K562 (cell line): ENCODE measurements around the gene RNU2-63P. TPM values are rescaled to one million over a fixed set of nuclear protein-coding genes. Genes with fewer than 3 reads are reported as not detected.

Source experiments
- ATF7 ChIP-seq: fragments of 450-650 bp; IDR thresholded peaks from 2 replicates; pipeline ENCODE4 v1.7.1; 2014; ENCODE audit warnings: mild to moderate bottlenecking, moderate library complexity
- CCNT2 ChIP-seq: IDR thresholded peaks from 2 replicates; pipeline ENCODE4 v1.6.1; 2011; ENCODE audit warnings: borderline replicate concordance, low read depth, mild to moderate bottlenecking, moderate library complexity, mixed read lengths, low read length; ENCODE audit not compliant: insufficient read length; ENCODE audit errors: extremely low read depth
- CREB3 ChIP-seq: fragments of 450-650 bp; conservative IDR thresholded peaks from 2 replicates; pipeline ENCODE4 v1.6.1; 2016; ENCODE audit warnings: missing genetic modification characterization, low read depth, mild to moderate bottlenecking, missing compliant biosample characterization, moderate library complexity
- ETV1 ChIP-seq: fragments of 450-650 bp; conservative IDR thresholded peaks from 2 replicates; pipeline ENCODE4 v1.6.1; 2016; ENCODE audit warnings: missing genetic modification characterization, control low read depth, low read depth, missing compliant biosample characterization
- GTF2F1 ChIP-seq: IDR thresholded peaks from 2 replicates; pipeline ENCODE4 v1.6.1; 2011; ENCODE audit warnings: low read depth, low read length, improper control_type of control experiment
- HNRNPLL ChIP-seq: fragments of 200-400 bp; formaldehyde crosslinking; IDR thresholded peaks from 2 replicates; pipeline ENCODE4 v1.6.1; 2017; ENCODE audit warnings: low read length, low read depth, mild to moderate bottlenecking; ENCODE audit not compliant: poor library complexity, severe bottlenecking
- KAT7 ChIP-seq: sonication (generic); formaldehyde crosslinking; IDR thresholded peaks from 2 replicates; pipeline ENCODE4 v1.8.0; 2022; ENCODE audit warnings: missing genetic modification reagents, mild to moderate bottlenecking, borderline replicate concordance
- MBD2 ChIP-seq: sonication (generic); IDR thresholded peaks from 2 replicates; pipeline ENCODE4 v1.6.1; 2016; ENCODE audit warnings: low read depth, borderline replicate concordance
- NBN ChIP-seq: fragments of 450-650 bp; IDR thresholded peaks from 2 replicates; pipeline ENCODE4 v1.6.1; 2016; ENCODE audit warnings: low read depth, mild to moderate bottlenecking
- NFE2L1 ChIP-seq: fragments of 450-650 bp; IDR thresholded peaks from 2 replicates; pipeline ENCODE4 v1.6.1; 2016; ENCODE audit warnings: missing genetic modification characterization, low read depth, mild to moderate bottlenecking, missing compliant biosample characterization, moderate library complexity, borderline replicate concordance
- PHF8 ChIP-seq: fragments of 200-600 bp; sonication (generic); IDR thresholded peaks from 2 replicates; pipeline ENCODE4 v1.6.1; 2012; ENCODE audit warnings: mixed run types, mild to moderate bottlenecking, inconsistent platforms, low read length, moderate library complexity, borderline replicate concordance
- POLR2AphosphoS5 ChIP-seq: IDR thresholded peaks from 2 replicates; pipeline ENCODE4 v1.6.1; 2011; ENCODE audit warnings: mild to moderate bottlenecking, low read depth, low read length, moderate library complexity; ENCODE audit not compliant: control insufficient read depth, insufficient read depth
- POLR3G ChIP-seq: IDR thresholded peaks from 2 replicates; pipeline ENCODE4 v1.6.1; 2011; ENCODE audit not compliant: insufficient read length, insufficient replicate concordance; ENCODE audit errors: extremely low read depth
- RBBP5 ChIP-seq: fragments of 200-600 bp; sonication (generic); IDR thresholded peaks from 2 replicates; pipeline ENCODE4 v1.6.1; 2012; ENCODE audit warnings: borderline replicate concordance, mild to moderate bottlenecking, low read length, control low read depth, inconsistent platforms; ENCODE audit not compliant: insufficient read depth, poor library complexity, severe bottlenecking
- RBM14 ChIP-seq: fragments of 200-400 bp; formaldehyde crosslinking; IDR thresholded peaks from 2 replicates; pipeline ENCODE4 v1.6.1; 2018; ENCODE audit warnings: low read depth, mild to moderate bottlenecking, low read length, moderate library complexity, borderline replicate concordance; ENCODE audit not compliant: insufficient read depth
- SIN3A ChIP-seq, 2 experiments: fragments of 150-350 bp in 1 of 2; IDR thresholded peaks; 2 replicates each; pipeline ENCODE4 v1.6.1; 2011 to 2016; ENCODE audit warnings: borderline replicate concordance in 2 of 2, low read depth in 2 of 2, low read length in 2 of 2, mild to moderate bottlenecking in 2 of 2, moderate library complexity in 2 of 2; ENCODE audit not compliant: control insufficient read depth in 1 of 2
- TAF1 ChIP-seq: IDR thresholded peaks from 2 replicates; pipeline ENCODE4 v1.6.1; 2011; ENCODE audit warnings: mild to moderate bottlenecking, low read length, moderate library complexity; ENCODE audit not compliant: insufficient read depth, control insufficient read depth, severe bottlenecking; ENCODE audit errors: extremely low read depth
- YY1 ChIP-seq, 3 experiments: IDR thresholded peaks; 2 replicates each; pipeline ENCODE4 v1.6.1; 2011; ENCODE audit warnings: low read length in 2 of 3, mild to moderate bottlenecking in 2 of 3, moderate library complexity in 2 of 3, borderline replicate concordance in 1 of 3, control low read depth in 1 of 3, low read depth in 1 of 3; ENCODE audit not compliant: insufficient read depth in 3 of 3, insufficient replicate concordance in 2 of 3, control insufficient read depth in 1 of 3, insufficient read length in 1 of 3; ENCODE audit errors: extremely low read depth in 1 of 3
- ZC3H4 ChIP-seq: sonication (generic); formaldehyde crosslinking; IDR thresholded peaks from 2 replicates; pipeline ENCODE4 v1.9.0; 2021; ENCODE audit warnings: missing genetic modification reagents, borderline replicate concordance
- ZNF197 ChIP-seq: fragments of 200-800 bp; sonication (Bioruptor generic); IDR thresholded peaks from 2 replicates; pipeline ENCODE4 v1.6.1; 2016; ENCODE audit warnings: low read depth, missing genetic modification characterization, missing compliant biosample characterization
- polyA plus RNA-seq, 8 experiments: library from polyadenylated mRNA; depleted of rRNA in 4 of 8; stranded (reverse) in 5 of 8; unstranded in 3 of 8; fragments of >200 nt; fragmentation: Nextera tagmentation in 2 of 8; fragmentation: Illumina TruSeq in 1 of 8; extraction: Ambion mirVana in 2 of 8; extraction: Trizol in 1 of 8; gene quantifications; 2 replicates each; pipeline versions ENCODE4 v1.2.1 to v1.2.3, GENCODE V29; 2011 to 2014; ENCODE audit warnings: inconsistent platforms in 1 of 8, missing spikeins in 1 of 8
- total RNA-seq, 7 experiments: library from RNA; depleted of rRNA in 6 of 7; stranded (reverse); fragments of >200 nt in 6 of 7; fragmentation: Illumina TruSeq in 2 of 7; extraction: Trizol in 2 of 7; gene quantifications; 2 replicates each; pipeline versions ENCODE4 v1.2.1 to v1.2.3, GENCODE V29; 2011 to 2021; ENCODE audit warnings: low replicate concordance in 1 of 7
- TF ChIP-seq, protein P1 (sequence below): fragments of 250-450 bp; sonication (Bioruptor Pico); IDR thresholded peaks from 2 replicates; pipeline ENCODE4 v1.5.0; 2022; ENCODE audit warnings: mild to moderate bottlenecking

Gene RNU2-63P
- total and polyA plus RNA-seq, 9 of the 15 experiments (the other 6 are each of a cell fraction or from before 2014, with no cell fraction given): 5.8 to 253 (median 169) TPM; not detected in 4

DNA sequence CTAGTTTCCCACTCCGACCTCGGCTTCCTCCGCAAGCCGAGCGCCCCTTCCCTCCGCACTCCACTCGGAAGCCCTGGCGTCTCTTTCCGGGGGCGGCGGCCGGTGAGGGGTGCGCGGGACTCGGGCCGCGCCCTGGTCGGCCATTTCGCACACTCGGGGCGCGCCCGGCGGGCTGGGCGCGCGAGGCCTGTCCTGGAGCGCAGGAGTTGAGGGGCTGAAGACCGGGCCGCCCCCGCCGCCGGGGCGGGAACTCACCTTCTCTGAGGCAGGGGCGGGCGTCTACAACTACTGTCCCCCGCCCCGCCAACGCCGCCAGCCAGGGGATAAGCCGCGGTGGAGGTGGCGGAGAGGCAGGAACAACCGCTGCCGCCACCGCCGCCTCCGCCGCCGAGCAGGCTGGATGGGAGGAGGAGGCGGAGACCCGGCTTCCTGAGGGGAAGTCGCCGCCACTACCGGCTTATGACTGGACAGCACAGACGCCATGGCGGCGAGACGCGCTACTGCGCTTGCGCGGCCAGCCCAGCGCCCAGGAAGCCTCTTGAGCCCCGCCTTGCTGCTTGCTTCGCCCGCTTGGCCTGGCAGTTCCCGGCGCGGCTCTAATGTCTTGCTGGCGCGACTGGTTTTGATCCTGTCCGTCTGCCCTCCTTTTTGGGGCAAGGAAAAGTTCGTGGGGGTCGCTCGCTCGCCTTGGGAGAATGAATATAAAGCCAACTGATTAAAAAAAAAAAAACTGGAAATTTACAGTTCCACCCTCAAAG lies 39.2 kb upstream of the RNU2-63P start, which contains the start of gene KRCC1 (continued):
- TF ChIP-seq, protein P1, sequence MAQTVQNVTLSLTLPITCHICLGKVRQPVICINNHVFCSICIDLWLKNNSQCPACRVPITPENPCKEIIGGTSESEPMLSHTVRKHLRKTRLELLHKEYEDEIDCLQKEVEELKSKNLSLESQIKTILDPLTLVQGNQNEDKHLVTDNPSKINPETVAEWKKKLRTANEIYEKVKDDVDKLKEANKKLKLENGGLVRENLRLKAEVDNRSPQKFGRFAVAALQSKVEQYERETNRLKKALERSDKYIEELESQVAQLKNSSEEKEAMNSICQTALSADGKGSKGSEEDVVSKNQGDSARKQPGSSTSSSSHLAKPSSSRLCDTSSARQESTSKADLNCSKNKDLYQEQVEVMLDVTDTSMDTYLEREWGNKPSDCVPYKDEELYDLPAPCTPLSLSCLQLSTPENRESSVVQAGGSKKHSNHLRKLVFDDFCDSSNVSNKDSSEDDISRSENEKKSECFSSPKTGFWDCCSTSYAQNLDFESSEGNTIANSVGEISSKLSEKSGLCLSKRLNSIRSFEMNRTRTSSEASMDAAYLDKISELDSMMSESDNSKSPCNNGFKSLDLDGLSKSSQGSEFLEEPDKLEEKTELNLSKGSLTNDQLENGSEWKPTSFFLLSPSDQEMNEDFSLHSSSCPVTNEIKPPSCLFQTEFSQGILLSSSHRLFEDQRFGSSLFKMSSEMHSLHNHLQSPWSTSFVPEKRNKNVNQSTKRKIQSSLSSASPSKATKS (CRISPR knock-in tag): no peak
- TF ChIP-seq PHF8 (peak; percentile 93), YY1 (IDR thresholded peaks at IDR 0.05; ENCODE audit: borderline replicate concordance in 1 of 3, control insufficient read depth in 1 of 3, extremely low read depth in 1 of 3, insufficient read depth in 3 of 3, insufficient read length in 1 of 3, insufficient replicate concordance in 2 of 3, low read depth in 1 of 3, low read length in 2 of 3) (peak; percentile 55 to 90 (median 88)), ZC3H4 (0 out of 2 replicates have a peak, but pooled peaks have one; percentile 61), KAT7 (CRISPR knock-in tag) (peak; percentile 53; the same call in 1 of the 2 replicates), RBM14 (0 out of 2 replicates have a peak, but pooled peaks have one; percentile 95), RBBP5 (peak; percentile 37), GTF2F1 (0 out of 2 replicates have a peak, but pooled peaks have one; percentile 35), SIN3A (IDR thresholded peaks at IDR 0.05; ENCODE audit: borderline replicate concordance in 2 of 2, control insufficient read depth in 1 of 2, low read depth in 2 of 2, low read length in 2 of 2) (0 out of 4 replicates have a peak, but pooled peaks of 1 of the 2 experiments have one; percentile 50), POLR3G (no peak), POLR2AphosphoS5 (peak; percentile 78), NFE2L1 (tag) (no peak), ATF7 (peak; percentile 67), ZNF197 (CRISPR knock-in tag) (peak; percentile 17; the same call in 1 of the 2 replicates), MBD2 (peak; percentile 59; the same call in 1 of the 2 replicates), CREB3 (peak; percentile 13; the same call in 1 of the 2 replicates), HNRNPLL (peak; percentile 47), ETV1 (tag) (peak; percentile 53), CCNT2 (peak; percentile 72), TAF1 (peak; percentile 90), NBN (0 out of 2 replicates have a peak, but pooled peaks have one; percentile 34)
